ENCODE results near the gene NOSIP. TPM values are rescaled to one million over a fixed set of nuclear protein-coding genes. Genes with fewer than 3 reads are reported as not detected.

The NOSIP gene
- polyA plus RNA-seq, 1 experiment: 43.9 TPM

DNA sequence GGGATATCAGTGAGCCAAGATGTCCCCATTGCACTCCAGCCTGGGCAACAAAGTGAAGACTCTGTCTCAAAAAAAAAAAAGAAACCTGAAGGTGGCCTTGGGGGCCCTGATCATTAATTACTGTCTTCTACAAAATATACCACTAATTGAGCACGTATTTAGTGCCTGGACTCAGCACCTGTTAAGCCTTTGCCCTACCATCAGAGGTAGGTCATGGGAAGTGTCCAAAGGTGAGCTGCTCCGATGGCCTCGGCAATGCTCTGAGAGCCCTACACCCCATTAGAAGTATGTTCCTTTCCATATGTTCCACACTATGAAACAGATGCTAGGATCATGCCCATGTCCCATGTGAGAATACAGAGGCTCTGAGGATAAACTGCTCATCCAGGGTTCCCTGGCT lies 20.9 kb downstream of the NOSIP start:
- Histone ChIP-seq H3K9me3 (ENCODE audit: control insufficient read depth, insufficient read depth, low read length) (peaks cover 10% of the 10 kb centered on the region; the same call in 1 of the 2 replicates), H3K4me3 (ENCODE audit: low read depth, low read length) (no peak overlapping the region), H3K27me3 (ENCODE audit: control insufficient read depth, insufficient read depth, low read length) (no peaks in the 10 kb centered on the region), H3K27ac (ENCODE audit: low read depth, low read length) (no peak overlapping the region)
- ChIA-PET POLR2A (interaction anchor here (0.9 kb wide), 1 partner anchor 63 kb away, joined by 9 read pairs; the partner anchor contains the start of gene RPS11), CTCF (interaction anchor here (0.6 to 5.8 kb wide), 4 partner anchors 11 to 56 kb away, joined by 3 to 75 read pairs (median 12); no protein-coding TSS in a partner anchor)
- TF ChIP-seq CTCF (IDR thresholded peaks at IDR 0.05; ENCODE audit: low read depth, low read length): no peak
- DNase-seq (ENCODE audit: low read depth, low spot score): no peak

DNA sequence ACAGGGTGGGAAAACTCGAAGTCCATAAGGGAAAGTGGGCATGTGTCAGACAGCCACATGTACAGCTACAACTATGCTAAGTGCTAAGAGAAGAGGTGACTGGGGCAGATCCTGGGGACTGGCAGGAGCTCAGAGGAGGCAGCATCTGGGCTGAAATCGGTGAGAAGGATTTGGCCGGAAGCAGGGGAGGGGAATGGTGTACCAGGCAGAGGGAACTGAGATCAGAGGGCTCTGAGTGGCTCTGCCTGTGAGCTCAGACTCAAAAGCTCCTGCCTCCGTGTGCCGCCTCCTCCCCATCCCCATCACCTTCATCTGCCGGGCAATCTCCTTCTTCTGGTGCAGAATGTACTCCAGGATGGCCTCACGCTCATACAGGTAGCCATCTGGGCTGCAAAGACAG lies 21.8 kb downstream of the NOSIP start:
- POLR2A ChIA-PET: interaction anchor here (0.9 kb wide), 1 partner anchor 62 kb away, joined by 9 read pairs; the partner anchor contains the start of gene RPS11
- Histone ChIP-seq H3K4me3 (ENCODE audit: low read depth, low read length) (no peak overlapping the region), H3K27ac (ENCODE audit: low read depth, low read length) (no peak overlapping the region), H3K9me3 (ENCODE audit: control insufficient read depth, insufficient read depth, low read length) (peaks cover 10% of the 10 kb centered on the region; the same call in 1 of the 2 replicates), H3K27me3 (ENCODE audit: control insufficient read depth, insufficient read depth, low read length) (no peaks in the 10 kb centered on the region)
- CTCF ChIA-PET: interaction anchor here (0.9 to 5.8 kb wide), 3 partner anchors 12 to 55 kb away, joined by 3 to 75 read pairs (median 19); no protein-coding TSS in a partner anchor
- TF ChIP-seq CTCF (IDR thresholded peaks at IDR 0.05; ENCODE audit: low read depth, low read length): no peak
- no peak for DNase-seq (ENCODE audit: low read depth, low spot score)

- no peak for DNase-seq (ENCODE audit: low read depth, low spot score)
- Histone ChIP-seq H3K9me3 (ENCODE audit: control insufficient read depth, insufficient read depth, low read length) (peaks cover 10% of the 10 kb centered on the region; the same call in 1 of the 2 replicates), H3K27me3 (ENCODE audit: control insufficient read depth, insufficient read depth, low read length) (no peaks in the 10 kb centered on the region), H3K27ac (ENCODE audit: low read depth, low read length) (no peak overlapping the region), H3K4me3 (ENCODE audit: low read depth, low read length) (no peak overlapping the region)
- CTCF ChIA-PET: interaction anchor here (4.2 to 5.8 kb wide), 2 partner anchors 11 to 13 kb away, joined by 19 to 75 read pairs; no protein-coding TSS in a partner anchor
- POLR2A ChIA-PET: no interaction called here
- TF ChIP-seq CTCF (IDR thresholded peaks at IDR 0.05; ENCODE audit: low read depth, low read length): no peak
These were observed 22.6 kb downstream of the NOSIP start for GRCh38 chr19:49557641-49558325.

- no peak overlapping the region for H3K27ac ChIP-seq (ENCODE audit: low read depth, low read length)
- H3K27me3 ChIP-seq (ENCODE audit: control insufficient read depth, insufficient read depth, low read length): no peaks in the 10 kb centered on the region
- DNase-seq (ENCODE audit: low read depth, low spot score): no peak
- TF ChIP-seq CTCF (IDR thresholded peaks at IDR 0.05; ENCODE audit: low read depth, low read length): no peak
- POLR2A ChIA-PET: no interaction called here
- CTCF ChIA-PET: interaction anchor here (4.2 to 5.8 kb wide), 2 partner anchors 10 to 14 kb away, joined by 19 to 75 read pairs; no protein-coding TSS in a partner anchor
- H3K9me3 ChIP-seq (ENCODE audit: control insufficient read depth, insufficient read depth, low read length): peaks cover 10% of the 10 kb centered on the region; the same call in 1 of the 2 replicates
- no peak overlapping the region for H3K4me3 ChIP-seq (ENCODE audit: low read depth, low read length)
These were observed 23.7 kb downstream of the NOSIP start for GRCh38 chr19:49556412-49557398.
